Measurements from ENCODE around the gene SRP14.

SRP14 gene

GRCh38 chr15:40011303-40011702 is 27.7 kb downstream of the SRP14 start:
- Histone ChIP-seq H3K27ac (no peak overlapping the region), H3K9me3 (peaks cover 8% of the 10 kb centered on the region), H3K36me3 (peaks cover 80% of the 10 kb centered on the region)

GRCh38 chr15:40010686-40011085 is 28.3 kb downstream of the SRP14 start:
- H3K9me3 ChIP-seq: peaks cover 8% of the 10 kb centered on the region
- no peak overlapping the region for H3K27ac ChIP-seq
- no peak for TF ChIP-seq CTCF (IDR thresholded peaks at IDR 0.05)
- H3K27me3 ChIP-seq: no peaks in the 10 kb centered on the region
- no peak overlapping the region for H3K4me3 ChIP-seq (ENCODE audit: low read depth in 1 of 2, low read length in 1 of 2)
- H3K4me1 ChIP-seq (ENCODE audit: control insufficient read depth in 1 of 2, insufficient read depth in 1 of 2, low read depth in 1 of 2, low read length in 1 of 2): no peaks in the 10 kb centered on the region
- H3K36me3 ChIP-seq: peaks cover 80% of the 10 kb centered on the region

More at GRCh38 chr15:40011303-40011702, 27.7 kb downstream of the SRP14 start:
- H3K27me3 ChIP-seq: no peaks in the 10 kb centered on the region
- H3K4me3 ChIP-seq (ENCODE audit: low read depth in 1 of 2, low read length in 1 of 2): no peak overlapping the region
- H3K4me1 ChIP-seq (ENCODE audit: control insufficient read depth in 1 of 2, insufficient read depth in 1 of 2, low read depth in 1 of 2, low read length in 1 of 2): no peaks in the 10 kb centered on the region
- no peak for TF ChIP-seq CTCF (IDR thresholded peaks at IDR 0.05)

- Histone ChIP-seq H3K27me3 (no peaks in the 10 kb centered on the region), H3K9me3 (peaks cover 2% of the 10 kb centered on the region), H3K27ac (no peak overlapping the region), H3K36me3 (peaks cover 92% of the 10 kb centered on the region), H3K4me3 (ENCODE audit: low read depth in 1 of 2, low read length in 1 of 2) (no peak overlapping the region), H3K4me1 (ENCODE audit: control insufficient read depth in 1 of 2, insufficient read depth in 1 of 2, low read depth in 1 of 2, low read length in 1 of 2) (no peaks in the 10 kb centered on the region)
- no peak for TF ChIP-seq CTCF (IDR thresholded peaks at IDR 0.05)
Measured at GRCh38 chr15:40008061-40008765, 30.8 kb downstream of the SRP14 start.

- H3K4me1 ChIP-seq (ENCODE audit: control insufficient read depth in 1 of 2, insufficient read depth in 1 of 2, low read depth in 1 of 2, low read length in 1 of 2): no peaks in the 10 kb centered on the region
- peaks cover 93% of the 10 kb centered on the region for H3K36me3 ChIP-seq
- no peaks in the 10 kb centered on the region for H3K27me3 ChIP-seq
- H3K4me3 ChIP-seq (ENCODE audit: low read depth in 1 of 2, low read length in 1 of 2): no peak overlapping the region
- TF ChIP-seq CTCF (IDR thresholded peaks at IDR 0.05): no peak
- no peaks in the 10 kb centered on the region for H3K9me3 ChIP-seq
- no peak overlapping the region for H3K27ac ChIP-seq
Measured at GRCh38 chr15:40006646-40007045, 32.3 kb downstream of the SRP14 start.

- no peak overlapping the region for H3K27ac ChIP-seq
- peaks cover 93% of the 10 kb centered on the region for H3K36me3 ChIP-seq
- no peak overlapping the region for H3K4me3 ChIP-seq (ENCODE audit: low read depth in 1 of 2, low read length in 1 of 2)
- no peaks in the 10 kb centered on the region for H3K9me3 ChIP-seq
- H3K4me1 ChIP-seq (ENCODE audit: control insufficient read depth in 1 of 2, insufficient read depth in 1 of 2, low read depth in 1 of 2, low read length in 1 of 2): no peaks in the 10 kb centered on the region
- no peak for TF ChIP-seq CTCF (IDR thresholded peaks at IDR 0.05)
- no peaks in the 10 kb centered on the region for H3K27me3 ChIP-seq
Measured at GRCh38 chr15:40006003-40006402, 33.0 kb downstream of the SRP14 start.
